ENCODE data around the gene OSBP2.

GRCh38 chr22:30873086-30873650, 178.5 kb downstream of the OSBP2 start:
- TF ChIP-seq CTCF (IDR thresholded peaks at IDR 0.05; ENCODE audit: low read depth, low read length) (no peak), EZH2phosphoT487 (IDR thresholded peaks at IDR 0.05; ENCODE audit: low read depth) (no peak)

Data from OCI-LY3 (cell line).